GM12801 (cell line): ENCODE results near the gene PAPPA2.

Experiments used
- CTCF ChIP-seq: IDR thresholded peaks from one replicate; pipeline ENCODE4 v1.5.1; 2011; ENCODE audit warnings: control low read depth; ENCODE audit not compliant: insufficient read length; ENCODE audit errors: extremely low read depth

Gene PAPPA2

DNA sequence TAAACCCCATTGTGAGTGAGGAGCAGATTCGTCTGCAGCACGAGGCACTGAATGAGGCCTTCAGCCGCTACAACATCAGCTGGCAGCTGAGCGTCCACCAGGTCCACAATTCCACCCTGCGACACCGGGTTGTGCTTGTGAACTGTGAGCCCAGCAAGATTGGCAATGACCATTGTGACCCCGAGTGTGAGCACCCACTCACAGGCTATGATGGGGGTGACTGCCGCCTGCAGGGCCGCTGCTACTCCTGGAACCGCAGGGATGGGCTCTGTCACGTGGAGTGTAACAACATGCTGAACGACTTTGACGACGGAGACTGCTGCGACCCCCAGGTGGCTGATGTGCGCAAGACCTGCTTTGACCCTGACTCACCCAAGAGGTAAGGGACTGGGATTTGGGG is 132.2 kb downstream of the PAPPA2 start:
- TF ChIP-seq CTCF = no peak

DNA sequence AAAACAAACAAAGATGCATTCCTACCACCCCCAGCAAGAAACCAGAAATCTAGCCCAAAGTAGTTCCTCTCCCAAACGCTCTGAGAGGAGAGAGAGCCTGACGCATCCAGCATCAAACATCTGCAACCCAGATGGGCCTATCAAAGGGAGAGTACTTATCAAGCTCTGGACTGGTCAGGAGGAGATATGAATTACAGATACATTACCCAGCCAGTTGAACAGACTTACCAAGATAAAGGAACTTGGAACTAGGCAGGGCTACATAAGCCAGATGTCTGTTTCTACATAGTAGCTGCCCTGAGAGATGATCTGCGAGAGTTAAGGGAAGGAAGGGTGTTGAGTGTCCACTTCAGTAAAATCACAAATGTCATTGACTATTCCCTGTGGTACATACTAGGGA is 138.4 kb downstream of the PAPPA2 start:
- no peak for TF ChIP-seq CTCF

- TF ChIP-seq CTCF = no peak
Observed at GRCh38 chr1:176602388-176603004, 139.5 kb downstream of the PAPPA2 start.

DNA sequence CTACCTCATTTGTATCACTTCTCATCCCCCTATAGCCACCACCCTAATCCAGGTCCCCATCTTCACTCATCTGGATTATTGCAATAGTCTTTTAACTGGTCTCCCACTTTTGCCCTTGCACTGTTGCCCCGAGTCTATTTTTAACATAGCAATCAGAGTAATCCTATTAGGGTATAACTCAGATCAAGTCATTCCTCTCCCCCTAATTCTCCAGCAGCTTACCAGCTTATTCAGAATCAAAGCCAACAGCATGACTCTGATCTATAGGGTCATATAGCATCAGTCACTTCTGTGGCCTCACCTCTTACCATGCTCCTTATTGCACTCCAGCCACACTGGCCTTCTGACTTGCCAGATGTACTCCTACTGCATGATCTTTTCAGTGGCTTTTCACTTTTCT is 140.7 kb downstream of the PAPPA2 start:
- TF ChIP-seq CTCF = no peak

- no peak for TF ChIP-seq CTCF
Observed at GRCh38 chr1:176604461-176604860, 141.5 kb downstream of the PAPPA2 start.

- no peak for TF ChIP-seq CTCF
Observed at GRCh38 chr1:176605176-176605575, 142.2 kb downstream of the PAPPA2 start.

DNA sequence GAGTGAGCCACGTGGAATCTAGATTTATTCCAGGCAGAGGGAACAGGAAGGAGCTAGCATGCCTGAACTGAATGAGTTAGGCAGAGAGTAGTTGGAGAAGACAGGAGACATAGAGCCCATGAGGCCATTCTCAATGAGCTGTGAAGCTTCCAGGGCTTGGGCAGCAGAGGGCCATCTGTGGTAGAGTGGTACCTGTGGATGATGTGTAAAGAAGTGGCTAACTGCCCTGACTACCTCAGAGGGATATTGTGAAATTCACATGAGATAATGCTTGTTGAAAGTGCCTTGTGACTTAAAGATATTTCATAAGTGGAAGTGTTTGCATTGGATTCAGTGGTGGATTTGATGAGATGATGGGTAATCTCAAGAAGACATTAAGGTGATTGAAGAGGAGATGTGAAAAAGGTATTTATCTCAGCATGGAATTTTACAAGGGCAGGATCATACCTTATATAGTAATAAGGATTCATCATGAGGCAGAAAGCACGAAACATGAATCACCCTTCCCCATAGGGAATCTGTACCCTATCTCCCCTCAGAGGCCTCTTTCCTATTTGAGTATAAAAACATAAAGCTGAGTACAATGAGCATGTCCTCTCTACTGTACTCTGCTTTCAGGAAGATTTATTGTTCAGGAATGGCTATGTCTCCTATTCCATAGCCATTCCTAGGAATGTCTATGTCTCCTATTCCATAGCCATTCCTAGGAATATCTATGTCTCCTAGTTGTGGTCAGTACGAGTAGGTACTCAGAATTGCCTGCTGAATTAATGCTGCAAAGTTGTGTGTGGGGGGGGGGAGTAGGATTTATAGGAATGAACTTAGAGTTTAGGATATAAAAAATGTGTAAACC is 146.8 kb downstream of the PAPPA2 start:
- no peak for TF ChIP-seq CTCF
